Measurements from ENCODE around the gene STAG1. TPM values are rescaled to one million over a fixed set of nuclear protein-coding genes. Genes with fewer than 3 reads are reported as not detected.

STAG1 gene
- total RNA-seq, 4 donors from 2014 or later: 48.6 to 71.2 (median 58.2) TPM

GRCh38 chr3:136735103-136735502 lies 17.1 kb downstream of the STAG1 start:
- 94 to 98% methylated on average over 3 of the region's 3 CpGs for WGBS, 2 donors
- H3K27ac ChIP-seq: no peak overlapping the region
- H3K4me1 ChIP-seq: peaks cover 0 to 35% (median 5%) of the 10 kb centered on the region in 4 donors
- H3K27me3 ChIP-seq: no peaks in the 10 kb centered on the region
- H3K36me3 ChIP-seq: no peaks in the 10 kb centered on the region
- no peak for DNase-seq (ENCODE audit: low spot score in 2 of 2)
- no peak overlapping the region for H3K4me3 ChIP-seq
- TF ChIP-seq POLR2A (IDR thresholded peaks at IDR 0.05) (no peak), EP300 (IDR thresholded peaks at IDR 0.05) (no peak)
- TF ChIP-seq, protein P1, sequence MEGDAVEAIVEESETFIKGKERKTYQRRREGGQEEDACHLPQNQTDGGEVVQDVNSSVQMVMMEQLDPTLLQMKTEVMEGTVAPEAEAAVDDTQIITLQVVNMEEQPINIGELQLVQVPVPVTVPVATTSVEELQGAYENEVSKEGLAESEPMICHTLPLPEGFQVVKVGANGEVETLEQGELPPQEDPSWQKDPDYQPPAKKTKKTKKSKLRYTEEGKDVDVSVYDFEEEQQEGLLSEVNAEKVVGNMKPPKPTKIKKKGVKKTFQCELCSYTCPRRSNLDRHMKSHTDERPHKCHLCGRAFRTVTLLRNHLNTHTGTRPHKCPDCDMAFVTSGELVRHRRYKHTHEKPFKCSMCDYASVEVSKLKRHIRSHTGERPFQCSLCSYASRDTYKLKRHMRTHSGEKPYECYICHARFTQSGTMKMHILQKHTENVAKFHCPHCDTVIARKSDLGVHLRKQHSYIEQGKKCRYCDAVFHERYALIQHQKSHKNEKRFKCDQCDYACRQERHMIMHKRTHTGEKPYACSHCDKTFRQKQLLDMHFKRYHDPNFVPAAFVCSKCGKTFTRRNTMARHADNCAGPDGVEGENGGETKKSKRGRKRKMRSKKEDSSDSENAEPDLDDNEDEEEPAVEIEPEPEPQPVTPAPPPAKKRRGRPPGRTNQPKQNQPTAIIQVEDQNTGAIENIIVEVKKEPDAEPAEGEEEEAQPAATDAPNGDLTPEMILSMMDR (IDR thresholded peaks at IDR 0.05): no peak
- H3K9me3 ChIP-seq: no peaks in the 10 kb centered on the region

GRCh38 chr3:136734382-136735070 lies 17.7 kb downstream of the STAG1 start:
- Histone ChIP-seq H3K27me3 (no peaks in the 10 kb centered on the region), H3K27ac (no peak overlapping the region), H3K36me3 (no peaks in the 10 kb centered on the region), H3K4me1 (peaks cover 0 to 35% (median 5%) of the 10 kb centered on the region in 4 donors), H3K4me3 (no peak overlapping the region), H3K9me3 (no peaks in the 10 kb centered on the region)
- 59 to 61% methylated on average over 3 of the region's 3 CpGs for WGBS, 2 donors
- TF ChIP-seq, protein P1 (IDR thresholded peaks at IDR 0.05): no peak
- TF ChIP-seq EP300 (IDR thresholded peaks at IDR 0.05): no peak
- no peak for TF ChIP-seq POLR2A (IDR thresholded peaks at IDR 0.05)
- DNase-seq (ENCODE audit: low spot score in 2 of 2): no peak

GRCh38 chr3:136733317-136733833 lies 18.8 kb downstream of the STAG1 start:
- 84 to 86% methylated on average over 5 of the region's 5 CpGs for WGBS, 2 donors
- no peak overlapping the region for H3K4me3 ChIP-seq
- no peak for DNase-seq (ENCODE audit: low spot score in 2 of 2)
- H3K27ac ChIP-seq: no peak overlapping the region
- no peaks in the 10 kb centered on the region for H3K27me3 ChIP-seq
- TF ChIP-seq, protein P1 (IDR thresholded peaks at IDR 0.05): no peak
- TF ChIP-seq EP300 (IDR thresholded peaks at IDR 0.05) (no peak), POLR2A (IDR thresholded peaks at IDR 0.05) (no peak)
- H3K4me1 ChIP-seq: peaks cover 0 to 45% (median 8%) of the 10 kb centered on the region in 4 donors
- no peaks in the 10 kb centered on the region for H3K36me3 ChIP-seq
- no peaks in the 10 kb centered on the region for H3K9me3 ChIP-seq

GRCh38 chr3:136731274-136731884 lies 20.8 kb downstream of the STAG1 start:
- TF ChIP-seq EP300 (IDR thresholded peaks at IDR 0.05): no peak
- TF ChIP-seq, protein P1 (IDR thresholded peaks at IDR 0.05): no peak
- no peak for TF ChIP-seq POLR2A (IDR thresholded peaks at IDR 0.05)
- no peak for DNase-seq (ENCODE audit: low spot score in 2 of 2)
- 53 to 70% methylated on average over 4 of the region's 4 CpGs for WGBS, 2 donors
- Histone ChIP-seq H3K27ac (no peak overlapping the region), H3K9me3 (no peaks in the 10 kb centered on the region), H3K4me3 (no peak overlapping the region), H3K36me3 (no peaks in the 10 kb centered on the region), H3K4me1 (peaks cover 0 to 62% (median 11%) of the 10 kb centered on the region in 4 donors), H3K27me3 (no peaks in the 10 kb centered on the region)

DNA sequence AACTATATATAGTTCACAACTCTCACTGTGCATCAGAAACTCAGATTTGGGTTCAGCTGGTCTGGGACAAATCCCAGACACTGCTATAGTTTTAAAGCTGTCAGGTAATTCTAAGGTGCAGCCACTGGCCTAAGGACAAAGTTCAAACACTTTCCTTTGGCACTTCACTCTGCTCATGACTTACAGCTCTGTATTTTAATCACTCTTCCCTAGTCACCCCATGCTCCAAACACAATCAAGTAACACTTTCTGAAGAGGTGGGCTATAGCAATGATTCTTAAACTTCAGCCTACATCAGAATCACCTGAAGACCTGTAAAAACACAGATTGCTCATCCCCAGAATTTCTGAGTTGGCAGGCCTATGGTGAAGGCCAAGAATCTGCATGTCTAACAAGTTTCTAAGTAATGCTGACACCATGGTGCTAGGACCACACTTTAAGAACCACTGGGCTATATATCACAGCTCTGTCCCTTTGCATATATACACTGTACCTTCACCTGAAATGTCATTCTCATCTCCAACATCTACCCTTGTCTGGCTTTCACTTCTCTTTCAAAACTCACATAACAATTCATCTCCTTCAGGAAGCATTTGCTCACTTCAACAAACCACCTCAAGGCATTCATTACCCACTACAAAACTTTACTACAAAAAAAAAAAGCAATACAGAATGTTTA lies 21.4 kb downstream of the STAG1 start:
- Histone ChIP-seq H3K27me3 (no peaks in the 10 kb centered on the region), H3K36me3 (no peaks in the 10 kb centered on the region), H3K4me1 (peaks cover 0 to 69% (median 11%) of the 10 kb centered on the region in 4 donors), H3K4me3 (no peak overlapping the region), H3K27ac (no peak overlapping the region), H3K9me3 (no peaks in the 10 kb centered on the region)
- TF ChIP-seq EP300 (IDR thresholded peaks at IDR 0.05) (no peak), POLR2A (IDR thresholded peaks at IDR 0.05) (no peak)
- TF ChIP-seq, protein P1 (IDR thresholded peaks at IDR 0.05): no peak
- DNase-seq (ENCODE audit: low spot score in 2 of 2): no peak

Measured in tibial nerve (tissue), 4 donors.